OCI-LY1 (cell line): ENCODE data around the gene CD68.

Source experiments
- EZH2 ChIP-seq: fragments of 200-600 bp; sonication (generic), shearing (Covaris generic); IDR thresholded peaks from 2 replicates; pipeline ENCODE4 v1.8.0; 2017; ENCODE audit warnings: borderline replicate concordance, mixed run types, mild to moderate bottlenecking, antibody characterized with exemption, low read length, moderate library complexity, mixed read lengths
- TF ChIP-seq, protein P1 (sequence below): fragments of 200-600 bp; sonication (generic), shearing (Covaris generic); IDR thresholded peaks from 2 replicates; pipeline ENCODE4 v1.5.1; 2017; ENCODE audit warnings: mild to moderate bottlenecking, antibody characterized with exemption, low read length, moderate library complexity, mixed read lengths

DNA sequence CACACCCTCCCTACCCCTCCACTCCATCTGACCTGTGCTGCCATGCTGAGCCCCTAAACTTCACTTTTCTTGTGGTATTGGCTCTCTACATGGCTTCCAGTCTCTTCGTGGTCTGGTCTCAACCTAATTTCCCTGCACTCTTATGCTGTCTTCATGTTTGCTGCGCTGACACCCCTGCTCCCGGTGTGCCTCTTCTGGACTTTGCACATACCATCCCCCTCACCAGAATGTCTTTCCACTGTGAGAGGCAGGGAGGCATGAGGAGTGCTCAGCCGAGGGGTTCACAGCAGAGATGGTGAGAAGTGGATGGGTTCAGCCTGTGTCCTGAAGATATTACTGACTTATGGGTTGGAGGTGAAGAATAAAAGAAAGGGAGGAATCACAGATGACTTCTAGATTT is 28.0 kb upstream of the CD68 start:
- TF ChIP-seq, protein P1, sequence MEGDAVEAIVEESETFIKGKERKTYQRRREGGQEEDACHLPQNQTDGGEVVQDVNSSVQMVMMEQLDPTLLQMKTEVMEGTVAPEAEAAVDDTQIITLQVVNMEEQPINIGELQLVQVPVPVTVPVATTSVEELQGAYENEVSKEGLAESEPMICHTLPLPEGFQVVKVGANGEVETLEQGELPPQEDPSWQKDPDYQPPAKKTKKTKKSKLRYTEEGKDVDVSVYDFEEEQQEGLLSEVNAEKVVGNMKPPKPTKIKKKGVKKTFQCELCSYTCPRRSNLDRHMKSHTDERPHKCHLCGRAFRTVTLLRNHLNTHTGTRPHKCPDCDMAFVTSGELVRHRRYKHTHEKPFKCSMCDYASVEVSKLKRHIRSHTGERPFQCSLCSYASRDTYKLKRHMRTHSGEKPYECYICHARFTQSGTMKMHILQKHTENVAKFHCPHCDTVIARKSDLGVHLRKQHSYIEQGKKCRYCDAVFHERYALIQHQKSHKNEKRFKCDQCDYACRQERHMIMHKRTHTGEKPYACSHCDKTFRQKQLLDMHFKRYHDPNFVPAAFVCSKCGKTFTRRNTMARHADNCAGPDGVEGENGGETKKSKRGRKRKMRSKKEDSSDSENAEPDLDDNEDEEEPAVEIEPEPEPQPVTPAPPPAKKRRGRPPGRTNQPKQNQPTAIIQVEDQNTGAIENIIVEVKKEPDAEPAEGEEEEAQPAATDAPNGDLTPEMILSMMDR: no peak
- TF ChIP-seq EZH2: no peak
